Stomach (tissue), 4 donors: ENCODE results near the gene NRP2.

Source experiments
- EP300 ChIP-seq: sonication (generic); formaldehyde crosslinking; IDR thresholded peaks from one replicate; pipeline ENCODE4 v1.6.1; 2017; ENCODE audit warnings: antibody characterized with exemption
- POLR2A ChIP-seq, 4 donors: fragments of 450-650 bp; IDR thresholded peaks; one replicate each; pipeline ENCODE4 v1.6.1; 2016; ENCODE audit warnings: antibody characterized with exemption in 4 of 4, control low read depth in 2 of 4, mild to moderate bottlenecking in 1 of 4, moderate library complexity in 1 of 4
- POLR2AphosphoS5 ChIP-seq, 3 donors: sonication (generic); formaldehyde crosslinking; IDR thresholded peaks; one replicate each; pipeline ENCODE4 v1.6.1; 2016; ENCODE audit warnings: antibody characterized with exemption in 3 of 3
- TF ChIP-seq, protein P1 (sequence below), 7 experiments: fragments of 450-650 bp in 4 of 7; fragments of 200-600 bp in 3 of 7; sonication (generic) in 3 of 7; IDR thresholded peaks; one replicate each; pipeline ENCODE4 v1.5.1; 2016 to 2019; ENCODE audit warnings: antibody characterized with exemption in 7 of 7, control low read depth in 2 of 7, mild to moderate bottlenecking in 1 of 7

- TF ChIP-seq, protein P1, sequence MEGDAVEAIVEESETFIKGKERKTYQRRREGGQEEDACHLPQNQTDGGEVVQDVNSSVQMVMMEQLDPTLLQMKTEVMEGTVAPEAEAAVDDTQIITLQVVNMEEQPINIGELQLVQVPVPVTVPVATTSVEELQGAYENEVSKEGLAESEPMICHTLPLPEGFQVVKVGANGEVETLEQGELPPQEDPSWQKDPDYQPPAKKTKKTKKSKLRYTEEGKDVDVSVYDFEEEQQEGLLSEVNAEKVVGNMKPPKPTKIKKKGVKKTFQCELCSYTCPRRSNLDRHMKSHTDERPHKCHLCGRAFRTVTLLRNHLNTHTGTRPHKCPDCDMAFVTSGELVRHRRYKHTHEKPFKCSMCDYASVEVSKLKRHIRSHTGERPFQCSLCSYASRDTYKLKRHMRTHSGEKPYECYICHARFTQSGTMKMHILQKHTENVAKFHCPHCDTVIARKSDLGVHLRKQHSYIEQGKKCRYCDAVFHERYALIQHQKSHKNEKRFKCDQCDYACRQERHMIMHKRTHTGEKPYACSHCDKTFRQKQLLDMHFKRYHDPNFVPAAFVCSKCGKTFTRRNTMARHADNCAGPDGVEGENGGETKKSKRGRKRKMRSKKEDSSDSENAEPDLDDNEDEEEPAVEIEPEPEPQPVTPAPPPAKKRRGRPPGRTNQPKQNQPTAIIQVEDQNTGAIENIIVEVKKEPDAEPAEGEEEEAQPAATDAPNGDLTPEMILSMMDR (IDR thresholded peaks at IDR 0.05), result no peak
- no peak for TF ChIP-seq POLR2A (IDR thresholded peaks at IDR 0.05)
- no peak for TF ChIP-seq POLR2AphosphoS5 (IDR thresholded peaks at IDR 0.05)
- TF ChIP-seq EP300, result no peak
These were observed 40.1 kb downstream of the NRP2 start for GRCh38 chr2:205722283-205722918.
